ENCODE data around the gene ADAMTS20.

Gene ADAMTS20

DNA sequence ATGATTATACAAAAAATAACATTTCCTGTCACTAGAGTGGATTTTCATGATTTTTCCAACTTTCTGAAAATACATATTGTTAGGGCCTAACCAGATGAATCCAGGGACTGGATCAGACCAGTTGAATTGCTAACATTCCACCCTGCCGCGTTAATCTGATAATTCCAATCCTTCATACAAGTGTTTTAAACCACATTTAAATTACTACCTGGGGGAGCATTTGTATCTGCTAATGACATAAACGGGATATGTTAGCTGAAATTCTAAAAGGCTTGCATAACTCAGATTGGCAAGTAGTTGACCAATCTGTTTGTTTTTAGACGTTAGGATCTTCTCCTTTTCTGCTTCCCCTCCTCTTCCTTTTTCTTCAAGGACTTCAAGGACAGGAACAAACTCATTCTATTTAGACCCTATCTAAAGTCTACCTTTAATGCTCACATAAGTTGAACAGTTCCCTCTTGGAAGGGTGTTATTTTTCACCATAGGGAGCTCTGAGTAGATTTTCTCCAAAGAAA is 239.0 kb downstream of the ADAMTS20 start:
- DNase-seq: no peak

DNA sequence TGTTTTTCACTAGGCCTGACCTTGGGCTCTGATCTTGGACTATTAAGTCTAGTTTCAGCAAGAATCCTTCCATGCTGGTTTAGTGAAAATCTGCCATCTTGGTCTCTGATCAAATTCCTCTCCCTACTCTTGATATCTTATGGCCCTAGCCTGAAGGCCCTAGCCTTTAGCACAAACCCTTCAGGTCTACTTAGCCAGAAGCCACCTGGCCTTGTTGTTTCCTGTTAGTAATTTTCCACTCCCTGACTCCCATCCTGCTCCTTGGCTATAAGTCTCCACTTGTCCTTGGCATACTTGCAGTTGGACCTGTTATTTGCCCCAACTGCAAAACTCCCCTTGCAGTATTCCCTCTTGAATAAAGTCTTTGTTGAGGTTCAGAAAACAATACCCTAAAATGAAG is 241.4 kb downstream of the ADAMTS20 start:
- DNase-seq: no peak

- DNase-seq: no peak
These were observed 242.0 kb downstream of the ADAMTS20 start for GRCh38 chr12:43309959-43310358.

DNA sequence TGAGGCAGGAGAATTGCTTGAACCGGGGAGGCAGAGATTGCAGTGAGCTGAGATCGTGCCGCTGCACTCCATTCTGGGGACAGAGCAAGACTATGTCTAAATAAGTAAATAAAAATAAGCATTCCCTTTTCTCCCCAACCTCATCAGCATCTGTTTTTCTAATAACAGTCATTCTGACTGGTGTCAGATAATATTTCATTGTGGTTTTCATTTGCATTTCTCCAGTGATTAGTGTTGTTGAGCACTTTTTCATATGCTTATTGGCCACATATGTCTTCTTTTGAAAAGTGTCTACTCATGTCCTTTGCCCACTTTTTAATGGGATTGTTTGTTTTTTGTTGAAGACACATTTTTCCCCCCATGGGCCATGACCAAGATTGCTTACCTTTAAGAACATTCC is 243.2 kb downstream of the ADAMTS20 start:
- DNase-seq: no peak

DNA sequence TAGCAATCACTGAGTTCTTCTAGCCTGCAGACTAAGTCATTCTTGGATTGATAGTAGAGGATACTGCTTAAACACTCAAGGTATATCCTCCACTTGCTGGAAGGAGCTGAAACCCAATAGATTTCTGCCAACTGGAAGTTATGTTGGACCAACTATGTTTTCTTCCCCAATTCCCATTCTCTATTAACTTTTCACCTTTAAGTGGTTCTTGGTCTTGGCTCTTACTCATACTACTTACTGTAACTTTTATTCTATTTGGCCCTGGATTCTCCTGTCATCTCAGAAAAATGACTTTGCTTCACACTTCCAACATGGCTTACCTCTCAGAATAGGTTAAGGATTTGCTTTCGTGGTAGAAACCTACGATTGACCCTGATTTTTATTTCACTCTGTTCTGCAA is 244.9 kb downstream of the ADAMTS20 start:
- no peak for DNase-seq

DNA sequence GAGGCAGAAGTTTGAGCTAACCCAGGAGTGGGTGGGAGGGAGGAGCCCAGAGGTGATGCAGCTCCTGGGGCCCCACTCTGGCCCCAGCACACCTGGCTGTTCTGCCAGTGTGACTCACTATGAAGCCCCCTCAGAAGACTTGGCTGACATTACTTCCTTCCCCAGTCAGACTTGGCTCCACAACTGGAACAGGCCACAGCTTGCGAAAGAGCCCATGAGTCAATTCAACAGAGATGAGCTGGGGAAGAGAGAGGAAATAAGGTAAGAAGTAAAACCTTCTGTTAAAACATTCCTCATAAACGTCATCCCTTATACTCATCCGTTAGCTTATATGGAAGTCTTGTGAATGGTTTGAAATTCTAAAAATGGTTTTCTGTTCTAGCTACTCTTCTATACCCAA is 245.9 kb downstream of the ADAMTS20 start:
- DNase-seq: no peak

- no peak for DNase-seq
These were observed 246.9 kb downstream of the ADAMTS20 start for GRCh38 chr12:43305065-43305464.
